PC-3 (cell line): ENCODE results near the gene RHEBL1. TPM values are rescaled to one million over a fixed set of nuclear protein-coding genes. Genes with fewer than 3 reads are reported as not detected.

Experiments
- ATAC-seq: fragments of 200-7000 bp; cut with Tn5 transposase; 2 replicates; pipeline ENCODE4 v1.9.1; 2020; ENCODE audit warnings: mild to moderate bottlenecking, moderate library complexity
- BruUV-seq: library from RNA; stranded (reverse); fragments of 400-500 nt; replicated peaks from 2 replicates; lab custom pipeline; 2021; lab: Mats Ljungman, UMichigan
- CTCF ChIA-PET: fragments of 300-600 bp; sonication (Branson Sonifier 250); formaldehyde crosslinking; loops from one replicate; lab custom pipeline; 2022; ENCODE audit warnings: antibody characterized with exemption; lab: Charles Lee
- POLR2A ChIA-PET: fragments of 300-600 bp; sonication (Branson Sonifier 250); formaldehyde crosslinking; loops from one replicate; lab custom pipeline; 2022; ENCODE audit warnings: antibody characterized with exemption; ENCODE audit not compliant: unreplicated experiment; lab: Charles Lee
- DNase-seq: peaks from one replicate; pipeline ENCODE4 v3.0.0-alpha.2; 2015
- H2AFZ ChIP-seq: fragments of 300-600 bp; sonication (generic); 2 replicates; pipeline ENCODE4 v1.6.0; 2016; ENCODE audit warnings: antibody characterized with exemption, low read length
- H3F3A ChIP-seq: fragments of 300-600 bp; sonication (generic); one replicate; pipeline ENCODE4 v1.6.0; 2017; ENCODE audit warnings: antibody characterized with exemption, low read length, control low read depth, mild to moderate bottlenecking; ENCODE audit not compliant: unreplicated experiment
- H3K27ac ChIP-seq: fragments of 300-600 bp; sonication (generic); 2 replicates; pipeline ENCODE4 v1.5.1; 2016; ENCODE audit warnings: mild to moderate bottlenecking, low read length
- H3K27me3 ChIP-seq: fragments of 300-600 bp; sonication (generic); 2 replicates; pipeline ENCODE4 v1.6.1; 2016; ENCODE audit warnings: low read length, mixed read lengths
- H3K36me3 ChIP-seq: fragments of 300-600 bp; sonication (generic); 2 replicates; pipeline ENCODE4 v1.6.1; 2016; ENCODE audit warnings: low read depth, mixed run types, low read length, mixed read lengths
- H3K4me1 ChIP-seq: fragments of 300-600 bp; sonication (generic); 2 replicates; pipeline ENCODE4 v1.5.1; 2016; ENCODE audit warnings: low read length; ENCODE audit not compliant: insufficient read depth
- H3K4me2 ChIP-seq: fragments of 300-600 bp; sonication (generic); 2 replicates; pipeline ENCODE4 v1.6.0; 2016; ENCODE audit warnings: low read length
- H3K4me3 ChIP-seq: fragments of 300-600 bp; sonication (generic); 2 replicates; pipeline ENCODE4 v1.5.1; 2016; ENCODE audit warnings: mild to moderate bottlenecking, low read length, mixed read lengths
- H3K79me2 ChIP-seq: fragments of 300-600 bp; sonication (generic); 2 replicates; pipeline ENCODE4 v1.6.1; 2017; ENCODE audit warnings: low read length, mixed read lengths
- H3K9ac ChIP-seq: fragments of 300-600 bp; sonication (generic); 2 replicates; pipeline ENCODE4 v1.6.0; 2016; ENCODE audit warnings: mild to moderate bottlenecking, low read length
- H3K9me2 ChIP-seq: fragments of 300-600 bp; sonication (generic); replicated peaks from 2 replicates; pipeline ENCODE4 v1.6.1; 2016; ENCODE audit warnings: mixed run types, low read length, mixed read lengths
- H3K9me3 ChIP-seq: fragments of 300-600 bp; sonication (generic); 2 replicates; pipeline ENCODE4 v1.6.1; 2016; ENCODE audit warnings: low read length, mixed read lengths
- H4K20me1 ChIP-seq: fragments of 300-600 bp; sonication (generic); 2 replicates; pipeline ENCODE4 v1.6.1; 2016; ENCODE audit warnings: low read length, mixed read lengths
- CTCF ChIP-seq: fragments of 300-600 bp; sonication (generic); conservative IDR thresholded peaks from 2 replicates; pipeline ENCODE4 v1.5.1; 2017; ENCODE audit warnings: antibody characterized with exemption, low read depth, mild to moderate bottlenecking, low read length
- EZH2 ChIP-seq: fragments of 300-600 bp; sonication (generic); IDR thresholded peaks from one replicate; pipeline ENCODE4 v1.6.1; 2017; ENCODE audit warnings: antibody characterized with exemption, mild to moderate bottlenecking, low read length; ENCODE audit not compliant: unreplicated experiment
- EZH2phosphoT487 ChIP-seq: fragments of 300-600 bp; sonication (generic); IDR thresholded peaks from 2 replicates; pipeline ENCODE4 v1.6.1; 2018; ENCODE audit warnings: mild to moderate bottlenecking, antibody characterized with exemption, low read length, borderline replicate concordance
- intact Hi-C: fragments of 100-400 bp; cut with micrococcal nuclease; formaldehyde crosslinking; loops from 2 replicates; pipeline ENCODE4 v1.9.0; 2023
- total RNA-seq: library from RNA; depleted of rRNA; stranded (reverse); fragments of >200 nt; gene quantifications from 2 replicates; pipeline ENCODE4 v1.2.3, GENCODE V29; 2014

The RHEBL1 gene
- total RNA-seq, 1 experiment from 2014 or later: 5.0 TPM

- intact Hi-C loops: no loop called here
Observed at GRCh38 chr12:49019443-49020324, 50.1 kb downstream of the RHEBL1 start.

GRCh38 chr12:49019120-49019430, 50.7 kb downstream of the RHEBL1 start:
- no peak for DNase-seq
- H3K27ac ChIP-seq: peak overlapping the region; percentile 81
- H3K9me3 ChIP-seq: no peaks in the 10 kb centered on the region
- ChIA-PET POLR2A (interaction anchor here (0.6 kb wide), 2 partner anchors 22 to 348 kb away, joined by 5 to 12 read pairs; no protein-coding TSS in a partner anchor), CTCF (interaction anchor here (1.3 kb wide), 1 partner anchor 22 kb away, joined by 7 read pairs; no protein-coding TSS in a partner anchor)
- no peaks in the 10 kb centered on the region for H4K20me1 ChIP-seq
- intact Hi-C loops: no loop called here
- peak overlapping the region; percentile 80 for H2AFZ ChIP-seq
- H3K27me3 ChIP-seq: no peaks in the 10 kb centered on the region
- H3K4me1 ChIP-seq: peaks cover 18% of the 10 kb centered on the region
- TSS peak; percentile 97 for BruUV-seq
- peak; percentile 17 for ATAC-seq
- peak overlapping the region; percentile 94 for H3K4me2 ChIP-seq
- H3K9me2 ChIP-seq: no peaks in the 10 kb centered on the region
- H3K9ac ChIP-seq: peak overlapping the region; percentile 94
- H3F3A ChIP-seq: peaks cover 4% of the 10 kb centered on the region
- TF ChIP-seq CTCF: no peak
- TF ChIP-seq EZH2: no peak
- no peak for TF ChIP-seq EZH2phosphoT487
- H3K4me3 ChIP-seq: peak overlapping the region; percentile 93
- peaks cover 34% of the 10 kb centered on the region for H3K79me2 ChIP-seq
- peaks cover 9% of the 10 kb centered on the region; the same call in 1 of the 2 replicates for H3K36me3 ChIP-seq

More at GRCh38 chr12:49019443-49020324, 50.1 kb downstream of the RHEBL1 start:
- H3K36me3 ChIP-seq: peaks cover 9% of the 10 kb centered on the region; the same call in 1 of the 2 replicates
- peak overlapping the region; percentile 93; the same call in 1 of the 2 replicates for H3K4me3 ChIP-seq
- H3K4me2 ChIP-seq: peak overlapping the region; percentile 94; the same call in 1 of the 2 replicates
- peak overlapping the region; percentile 94; the same call in 1 of the 2 replicates for H3K9ac ChIP-seq
- H3K27ac ChIP-seq: peak overlapping the region; percentile 81
- H3K9me2 ChIP-seq: no peaks in the 10 kb centered on the region
- H3K9me3 ChIP-seq: no peaks in the 10 kb centered on the region
- no TSS peak for BruUV-seq
- H4K20me1 ChIP-seq: no peaks in the 10 kb centered on the region
- TF ChIP-seq EZH2phosphoT487 (no peak), CTCF (peak; percentile 46)
- ATAC-seq: no peak
- peaks cover 18% of the 10 kb centered on the region for H3K4me1 ChIP-seq
- H2AFZ ChIP-seq: no peak overlapping the region
- no peaks in the 10 kb centered on the region for H3K27me3 ChIP-seq
- ChIA-PET POLR2A (interaction anchor here (0.6 kb wide), 2 partner anchors 22 to 347 kb away, joined by 5 to 12 read pairs; no protein-coding TSS in a partner anchor), CTCF (interaction anchor here (0.6 to 1.3 kb wide), 2 partner anchors 23 to 101 kb away, joined by 5 to 7 read pairs; no protein-coding TSS in a partner anchor)
- DNase-seq: peak; percentile 41
- H3F3A ChIP-seq: peaks cover 4% of the 10 kb centered on the region
- H3K79me2 ChIP-seq: peaks cover 28% of the 10 kb centered on the region
